WTC11 (cell line): Measurements from ENCODE around the gene ZKSCAN7. TPM values are rescaled to one million over a fixed set of nuclear protein-coding genes. Genes with fewer than 3 reads are reported as not detected.

Experiments
- ATAC-seq: fragments of 200-7000 bp; cut with Tn5 transposase; 2 replicates; pipeline ENCODE4 v1.10.0; 2021; ENCODE audit warnings: mild to moderate bottlenecking, moderate library complexity
- CTCF ChIA-PET: fragments of 300-600 bp; sonication (Branson Sonifier 250); formaldehyde crosslinking; loops from one replicate; lab custom pipeline; 2021; ENCODE audit warnings: antibody characterized with exemption; lab: Charles Lee
- POLR2A ChIA-PET: fragments of 350-600 bp; sonication (Branson Sonifier 250); formaldehyde crosslinking; loops from one replicate; lab custom pipeline; 2021; ENCODE audit warnings: antibody characterized with exemption; lab: Charles Lee
- DNase-seq: peaks from one replicate; pipeline ENCODE4 v3.0.0; 2021; ENCODE audit warnings: low spot score
- H3K27ac Mint-ChIP-seq: 2 replicates; pipeline ENCODE4 v1.8.0; 2021; ENCODE audit warnings: mixed read lengths
- H3K27me3 Mint-ChIP-seq: 2 replicates; pipeline ENCODE4 v1.8.0; 2021; ENCODE audit warnings: low read depth, mild to moderate bottlenecking, moderate library complexity, mixed read lengths
- H3K36me3 Mint-ChIP-seq: 2 replicates; pipeline ENCODE4 v1.8.0; 2021; ENCODE audit warnings: mixed read lengths
- H3K4me1 Mint-ChIP-seq: 2 replicates; pipeline ENCODE4 v1.8.0; 2022; ENCODE audit warnings: mixed read lengths
- H3K4me3 Mint-ChIP-seq: 2 replicates; pipeline ENCODE4 v1.8.0; 2021; ENCODE audit warnings: mild to moderate bottlenecking, moderate library complexity, mixed read lengths
- H3K9me3 Mint-ChIP-seq: 2 replicates; pipeline ENCODE4 v1.8.0; 2021; ENCODE audit warnings: mixed read lengths
- AR ChIP-seq: fragments of 250-450 bp; sonication (Bioruptor Pico); IDR thresholded peaks from 2 replicates; pipeline ENCODE4 v1.9.0; 2021; ENCODE audit warnings: mild to moderate bottlenecking
- ATF1 ChIP-seq: sonication (generic); formaldehyde crosslinking; IDR thresholded peaks from 2 replicates; pipeline ENCODE4 v1.8.1; 2023; ENCODE audit warnings: mild to moderate bottlenecking, moderate library complexity, missing genetic modification reagents
- ATF3 ChIP-seq: sonication (generic); formaldehyde crosslinking; conservative IDR thresholded peaks from 2 replicates; pipeline ENCODE4 v1.8.1; 2022; ENCODE audit warnings: mild to moderate bottlenecking, missing genetic modification reagents
- CBFB ChIP-seq: sonication (generic); formaldehyde crosslinking; IDR thresholded peaks from 2 replicates; pipeline ENCODE4 v1.8.1; 2022; ENCODE audit warnings: mild to moderate bottlenecking, low read depth, missing genetic modification reagents
- CREM ChIP-seq: sonication (generic); formaldehyde crosslinking; IDR thresholded peaks from 2 replicates; pipeline ENCODE4 v1.8.1; 2022; ENCODE audit warnings: mild to moderate bottlenecking, missing genetic modification reagents, moderate library complexity
- ELF4 ChIP-seq: sonication (generic); formaldehyde crosslinking; IDR thresholded peaks from 2 replicates; pipeline ENCODE4 v1.8.1; 2022; ENCODE audit warnings: low read depth, mild to moderate bottlenecking, moderate library complexity, missing genetic modification reagents
- FOXJ3 ChIP-seq: sonication (generic); formaldehyde crosslinking; IDR thresholded peaks from 2 replicates; pipeline ENCODE4 v1.9.0; 2021; ENCODE audit warnings: missing genetic modification reagents, mild to moderate bottlenecking, borderline replicate concordance
- IRF2 ChIP-seq: sonication (generic); formaldehyde crosslinking; IDR thresholded peaks from 2 replicates; pipeline ENCODE4 v1.8.0; 2022; ENCODE audit warnings: low read depth, missing genetic modification reagents, borderline replicate concordance
- NR1H2 ChIP-seq: sonication (generic); formaldehyde crosslinking; IDR thresholded peaks from 2 replicates; pipeline ENCODE4 v1.9.0; 2021; ENCODE audit warnings: mild to moderate bottlenecking, moderate library complexity, missing genetic modification reagents
- NR3C1 ChIP-seq: sonication (generic); formaldehyde crosslinking; conservative IDR thresholded peaks from 2 replicates; pipeline ENCODE4 v1.8.1; 2023; ENCODE audit warnings: low read depth, mild to moderate bottlenecking, missing genetic modification reagents
- OVOL2 ChIP-seq: fragments of 250-450 bp; sonication (Bioruptor Pico); IDR thresholded peaks from 2 replicates; pipeline ENCODE4 v1.9.0; 2021; ENCODE audit warnings: mild to moderate bottlenecking, borderline replicate concordance
- RELA ChIP-seq: sonication (generic); formaldehyde crosslinking; IDR thresholded peaks from 2 replicates; pipeline ENCODE4 v1.8.1; 2022; ENCODE audit warnings: missing genetic modification reagents, mild to moderate bottlenecking, borderline replicate concordance
- SMAD3 ChIP-seq: sonication (generic); formaldehyde crosslinking; IDR thresholded peaks from 2 replicates; pipeline ENCODE4 v1.8.0; 2022; ENCODE audit warnings: missing genetic modification reagents, mild to moderate bottlenecking, borderline replicate concordance
- SMAD4 ChIP-seq: sonication (generic); formaldehyde crosslinking; IDR thresholded peaks from 2 replicates; pipeline ENCODE4 v1.8.0; 2022; ENCODE audit warnings: mild to moderate bottlenecking, missing genetic modification reagents
- USF1 ChIP-seq: sonication (generic); formaldehyde crosslinking; IDR thresholded peaks from 2 replicates; pipeline ENCODE4 v1.8.0; 2022; ENCODE audit warnings: mild to moderate bottlenecking, missing genetic modification reagents
- ZBTB43 ChIP-seq: sonication (generic); formaldehyde crosslinking; IDR thresholded peaks from 2 replicates; pipeline ENCODE4 v1.8.1; 2023; ENCODE audit warnings: mild to moderate bottlenecking, missing genetic modification reagents
- ZNF121 ChIP-seq: sonication (generic); formaldehyde crosslinking; IDR thresholded peaks from 2 replicates; pipeline ENCODE4 v1.8.0; 2023; ENCODE audit warnings: missing genetic modification reagents
- ZNF396 ChIP-seq: fragments of 250-450 bp; sonication (Bioruptor Pico); IDR thresholded peaks from 2 replicates; pipeline ENCODE4 v1.8.0; 2021; ENCODE audit warnings: mild to moderate bottlenecking, moderate library complexity, borderline replicate concordance
- ZNF423 ChIP-seq: fragments of 250-450 bp; sonication (Bioruptor Pico); IDR thresholded peaks from 2 replicates; pipeline ENCODE4 v2.1.2; 2022; ENCODE audit warnings: mild to moderate bottlenecking, moderate library complexity
- ZNF512 ChIP-seq: sonication (generic); formaldehyde crosslinking; IDR thresholded peaks from 2 replicates; pipeline ENCODE4 v1.8.1; 2022; ENCODE audit warnings: missing genetic modification reagents, borderline replicate concordance
- total RNA-seq: library from RNA; stranded (reverse); gene quantifications from 3 replicates; pipeline ENCODE4 v1.2.3, GENCODE V29; 2021

The ZKSCAN7 gene
- total RNA-seq, 1 experiment from 2014 or later: 9.4 TPM

- TF ChIP-seq USF1: no peak
Measured at GRCh38 chr3:44522494-44522933, 32.5 kb upstream of the ZKSCAN7 start (continued).

- ATAC-seq (no peak), DNase-seq (no peak)
- Mint-ChIP-seq H3K4me3 (no peak overlapping the region), H3K27me3 (peaks cover 34% of the 10 kb centered on the region), H3K27ac (no peak overlapping the region), H3K4me1 (peaks cover 7% of the 10 kb centered on the region), H3K36me3 (no peaks in the 10 kb centered on the region), H3K9me3 (no peaks in the 10 kb centered on the region)
- ChIA-PET CTCF (interaction anchor here (0.6 kb wide), 1 partner anchor 48 kb away, joined by 3 read pairs; no protein-coding TSS in a partner anchor), POLR2A (no interaction called here)
- TF ChIP-seq IRF2 (CRISPR knock-in tag): no peak
- no peak for TF ChIP-seq ATF1
- TF ChIP-seq ZNF512 (CRISPR knock-in tag): no peak
- no peak for TF ChIP-seq CBFB (CRISPR knock-in tag)
- no peak for TF ChIP-seq ZNF396 (CRISPR knock-in tag)
- no peak for TF ChIP-seq OVOL2 (CRISPR knock-in tag)
- TF ChIP-seq SMAD4 (CRISPR knock-in tag): no peak
- no peak for TF ChIP-seq SMAD3 (CRISPR knock-in tag)
- TF ChIP-seq ELF4 (CRISPR knock-in tag): no peak
- TF ChIP-seq NR1H2 (CRISPR knock-in tag): no peak
- TF ChIP-seq ATF3 (CRISPR knock-in tag): no peak
- TF ChIP-seq AR (CRISPR knock-in tag): no peak
- TF ChIP-seq RELA (CRISPR knock-in tag): no peak
- TF ChIP-seq FOXJ3 (CRISPR knock-in tag): no peak
- TF ChIP-seq ZBTB43: no peak
- no peak for TF ChIP-seq CREM (CRISPR knock-in tag)
Measured at GRCh38 chr3:44525060-44525459, 29.9 kb upstream of the ZKSCAN7 start.

- ChIA-PET CTCF (no interaction called here), POLR2A (no interaction called here)
- no peaks in the 10 kb centered on the region for H3K9me3 Mint-ChIP-seq
- ATAC-seq: peak; percentile 60; the same call in 1 of the 2 replicates
- no peak overlapping the region for H3K27ac Mint-ChIP-seq
- H3K36me3 Mint-ChIP-seq: no peaks in the 10 kb centered on the region
- DNase-seq: peak; percentile 18
- no peak overlapping the region for H3K4me3 Mint-ChIP-seq
- peaks cover 32% of the 10 kb centered on the region for H3K27me3 Mint-ChIP-seq
- no peaks in the 10 kb centered on the region for H3K4me1 Mint-ChIP-seq
- TF ChIP-seq ZNF423 (no peak), NR3C1 (CRISPR knock-in tag) (no peak), ZNF121 (CRISPR knock-in tag) (0 out of 2 replicates have a peak, but pooled peaks have one; percentile 17)
Measured at GRCh38 chr3:44529927-44530326, 25.1 kb upstream of the ZKSCAN7 start.
